Hepatocyte (in vitro differentiated cells): ENCODE data around the gene SLC9B1. TPM values are rescaled to one million over a fixed set of nuclear protein-coding genes. Genes with fewer than 3 reads are reported as not detected.
"Not testable (repeated sequence)": the region's sequence is repeated elsewhere in the genome, so short reads cannot be mapped to it uniquely, and the experiment has no call there.

ENCODE experiments used
- DNase-seq: peaks from one replicate; pipeline ENCODE4 v3.0.0-alpha.2; 2016; ENCODE audit warnings: low spot score
- H2AFZ ChIP-seq: fragments of 200-600 bp; sonication (generic); 2 replicates; pipeline ENCODE4 v1.6.0; 2016; ENCODE audit warnings: antibody characterized with exemption, mild to moderate bottlenecking
- H3K27ac ChIP-seq: fragments of 200-600 bp; sonication (generic); 2 replicates; pipeline ENCODE4 v1.5.1; 2016; ENCODE audit warnings: mild to moderate bottlenecking
- H3K27me3 ChIP-seq: fragments of 200-600 bp; sonication (generic); 2 replicates; pipeline ENCODE4 v1.6.1; 2016
- H3K36me3 ChIP-seq: fragments of 200-600 bp; sonication (generic); replicated peaks from 2 replicates; pipeline ENCODE4 v1.5.1; 2016; ENCODE audit warnings: low read depth; ENCODE audit not compliant: insufficient read depth
- H3K4me1 ChIP-seq: fragments of 200-600 bp; sonication (generic); 2 replicates; pipeline ENCODE4 v1.5.1; 2016; ENCODE audit warnings: mild to moderate bottlenecking, moderate library complexity; ENCODE audit not compliant: insufficient read depth
- H3K4me2 ChIP-seq: fragments of 200-600 bp; sonication (generic); 2 replicates; pipeline ENCODE4 v1.6.0; 2016
- H3K4me3 ChIP-seq: fragments of 200-600 bp; sonication (generic); 2 replicates; pipeline ENCODE4 v1.5.1; 2016; ENCODE audit warnings: mild to moderate bottlenecking
- H3K79me2 ChIP-seq: fragments of 200-600 bp; sonication (generic); 2 replicates; pipeline ENCODE4 v1.6.0; 2017; ENCODE audit warnings: mild to moderate bottlenecking
- H3K9me2 ChIP-seq: fragments of 200-600 bp; sonication (generic); replicated peaks from 2 replicates; pipeline ENCODE4 v1.6.0; 2017; ENCODE audit warnings: mild to moderate bottlenecking; ENCODE audit not compliant: insufficient read depth
- H3K9me3 ChIP-seq: fragments of 200-600 bp; sonication (generic); 2 replicates; pipeline ENCODE4 v1.5.1; 2016; ENCODE audit warnings: low read depth, mild to moderate bottlenecking
- H4K20me1 ChIP-seq: fragments of 200-600 bp; sonication (generic); 2 replicates; pipeline ENCODE4 v1.6.0; 2016; ENCODE audit warnings: mild to moderate bottlenecking; ENCODE audit not compliant: insufficient read depth, poor library complexity, severe bottlenecking
- CTCF ChIP-seq: fragments of 200-600 bp; sonication (generic); IDR thresholded peaks from 2 replicates; pipeline ENCODE4 v1.5.1; 2016; ENCODE audit warnings: antibody characterized with exemption, mild to moderate bottlenecking; ENCODE audit not compliant: poor library complexity
- EZH2 ChIP-seq: fragments of 200-600 bp; sonication (generic); IDR thresholded peaks from 2 replicates; pipeline ENCODE4 v1.6.1; 2016; ENCODE audit warnings: antibody characterized with exemption, mild to moderate bottlenecking, borderline replicate concordance
- EZH2phosphoT487 ChIP-seq: fragments of 200-600 bp; sonication (generic); IDR thresholded peaks from one replicate; pipeline ENCODE4 v1.6.1; 2018; ENCODE audit warnings: antibody characterized with exemption, mild to moderate bottlenecking, low read depth, moderate library complexity; ENCODE audit not compliant: unreplicated experiment, severe bottlenecking
- WGBS: methylation state at CpG from one replicate; pipeline ENCODE4 v1.1.6; 2016; ENCODE audit warnings: low lambda C conversion rate; ENCODE audit errors: missing lambda C conversion rate; 5-methylcytosine and 5-hydroxymethylcytosine counted together
- polyA plus RNA-seq: library from polyadenylated mRNA; unstranded; fragments of >200 nt; fragmentation: Nextera tagmentation; extraction: Ambion mirVana; gene quantifications from 2 replicates; pipeline ENCODE4 v1.2.1, GENCODE V29; 2016
- total RNA-seq: library from RNA; depleted of rRNA; stranded (reverse); fragments of >200 nt; gene quantifications from 2 replicates; pipeline ENCODE4 v1.2.3, GENCODE V29; 2014

SLC9B1 gene
- total and polyA plus RNA-seq, 2 experiments from 2014 or later = not detected

GRCh38 chr4:102981005-102981404 lies 38.5 kb downstream of the SLC9B1 start:
- Histone ChIP-seq H3K4me3 (no peak overlapping the region), H3K9me2 (no peaks in the 10 kb centered on the region), H3K36me3 (no peaks in the 10 kb centered on the region), H2AFZ (no peak overlapping the region), H3K4me1 (no peaks in the 10 kb centered on the region), H3K9me3 (no peaks in the 10 kb centered on the region), H4K20me1 (no peaks in the 10 kb centered on the region), H3K4me2 (no peak overlapping the region), H3K27ac (no peak overlapping the region), H3K79me2 (no peaks in the 10 kb centered on the region), H3K27me3 (no peaks in the 10 kb centered on the region)
- DNase-seq = no peak
- WGBS = 95% methylated on average over 2 of the region's 2 CpGs
- TF ChIP-seq CTCF (no peak), EZH2phosphoT487 (no peak), EZH2 (no peak)

- H4K20me1 ChIP-seq, H3K27ac ChIP-seq, H3K4me3 ChIP-seq, DNase-seq, H3K27me3 ChIP-seq, H3K79me2 ChIP-seq, H3K36me3 ChIP-seq, H2AFZ ChIP-seq, H3K9me3 ChIP-seq, H3K4me1 ChIP-seq, H3K9me2 ChIP-seq, H3K4me2 ChIP-seq: not testable (repeated sequence)
- WGBS = 76% methylated on average over 2 of the region's 2 CpGs
These were observed 57.7 kb downstream of the SLC9B1 start for GRCh38 chr4:102961813-102962212.

- no peaks in the 10 kb centered on the region for H3K36me3 ChIP-seq
- H3K27me3 ChIP-seq = no peaks in the 10 kb centered on the region
- whole genome bisulfite sequencing = 77% methylated on average over 3 of the region's 3 CpGs
- DNase-seq = no peak
- no peaks in the 10 kb centered on the region for H3K9me3 ChIP-seq
- no peak overlapping the region for H3K27ac ChIP-seq
- TF ChIP-seq CTCF = no peak
- no peaks in the 10 kb centered on the region for H3K79me2 ChIP-seq
- no peaks in the 10 kb centered on the region for H4K20me1 ChIP-seq
- no peak overlapping the region for H3K4me3 ChIP-seq
- H3K4me2 ChIP-seq = no peak overlapping the region
- no peaks in the 10 kb centered on the region for H3K9me2 ChIP-seq
- no peaks in the 10 kb centered on the region for H3K4me1 ChIP-seq
- H2AFZ ChIP-seq = no peak overlapping the region
These were observed 60.0 kb downstream of the SLC9B1 start for GRCh38 chr4:102959496-102959895.

GRCh38 chr4:102945066-102945465 lies 74.4 kb downstream of the SLC9B1 start:
- H3K4me1 ChIP-seq = no peaks in the 10 kb centered on the region
- no peak overlapping the region for H3K4me2 ChIP-seq
- H3K36me3 ChIP-seq = no peaks in the 10 kb centered on the region
- DNase-seq = no peak
- H3K79me2 ChIP-seq = no peaks in the 10 kb centered on the region
- H4K20me1 ChIP-seq = no peaks in the 10 kb centered on the region
- no peaks in the 10 kb centered on the region for H3K9me3 ChIP-seq
- H2AFZ ChIP-seq = no peak overlapping the region
- H3K27me3 ChIP-seq = no peaks in the 10 kb centered on the region
- no peak overlapping the region for H3K4me3 ChIP-seq
- WGBS = 71% methylated on average over 3 of the region's 3 CpGs
- H3K27ac ChIP-seq = no peak overlapping the region
- H3K9me2 ChIP-seq = no peaks in the 10 kb centered on the region
- no peak for TF ChIP-seq CTCF

GRCh38 chr4:102938063-102938462 lies 81.4 kb downstream of the SLC9B1 start:
- not testable (repeated sequence) for H3K4me2 ChIP-seq, DNase-seq, H3K4me1 ChIP-seq, H3K9me3 ChIP-seq, H3K79me2 ChIP-seq, H2AFZ ChIP-seq, H3K9me2 ChIP-seq, H3K27me3 ChIP-seq, H3K27ac ChIP-seq, H3K36me3 ChIP-seq, H3K4me3 ChIP-seq, H4K20me1 ChIP-seq
- 86% methylated on average over 2 of the region's 2 CpGs for WGBS
